ENCODE results near the gene URB1.
A peak's percentile ranks its signal among the peaks of the same experiment; 100 is the strongest.

URB1 gene, protein sequence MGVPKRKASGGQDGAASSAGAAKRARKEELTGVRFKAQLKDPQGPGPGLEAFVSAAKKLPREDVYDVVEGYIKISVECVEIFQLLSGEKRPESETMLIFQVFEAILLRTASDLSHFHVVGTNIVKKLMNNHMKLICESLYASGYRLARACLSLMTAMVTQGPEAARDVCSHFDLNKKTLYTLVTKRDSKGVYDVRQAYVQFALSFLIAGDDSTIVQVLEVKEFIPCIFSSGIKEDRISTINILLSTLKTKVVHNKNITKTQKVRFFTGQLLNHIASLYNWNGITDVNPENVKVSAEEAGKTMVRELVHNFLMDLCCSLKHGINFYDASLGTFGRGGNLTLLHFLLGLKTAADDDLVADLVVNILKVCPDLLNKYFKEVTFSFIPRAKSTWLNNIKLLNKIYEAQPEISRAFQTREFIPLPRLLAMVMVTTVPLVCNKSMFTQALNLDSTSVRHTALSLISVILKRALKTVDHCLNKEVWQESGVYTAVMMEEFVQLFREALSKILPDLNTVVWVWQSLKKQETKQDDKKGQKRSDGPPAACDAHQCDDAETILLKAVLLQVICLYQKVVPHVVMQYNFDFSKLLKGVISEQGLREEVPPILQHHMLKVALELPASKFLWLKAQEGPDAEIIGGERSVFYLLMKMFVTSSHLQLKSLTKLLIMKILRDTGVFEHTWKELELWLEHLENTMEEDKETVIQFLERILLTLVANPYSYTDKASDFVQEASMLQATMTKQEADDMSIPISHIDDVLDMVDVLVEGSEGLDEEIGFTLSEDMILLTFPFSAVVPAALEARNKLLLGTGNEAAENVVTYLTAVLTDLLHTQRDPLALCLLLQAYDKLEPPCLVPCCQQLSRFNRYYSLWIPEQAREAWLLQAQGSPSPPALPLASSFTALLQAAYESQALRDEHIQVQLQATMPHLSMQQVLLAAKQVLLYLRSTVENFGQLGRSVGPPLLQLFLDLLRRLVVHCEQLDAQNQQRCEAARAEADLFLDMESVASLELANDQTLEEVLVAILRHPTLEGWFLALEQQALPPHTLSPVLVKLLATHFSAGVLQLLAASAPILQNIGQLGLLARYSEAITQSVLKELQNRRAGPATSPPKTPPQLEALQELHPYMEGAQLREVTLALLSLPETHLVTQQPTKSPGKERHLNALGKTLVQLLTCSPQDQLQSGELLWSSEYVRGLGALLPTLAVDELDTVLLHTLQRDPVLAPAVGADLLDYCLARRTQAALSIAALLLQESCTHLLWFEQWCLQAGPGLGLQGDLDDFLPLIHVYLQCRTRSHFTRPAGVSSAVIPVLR (N-terminal part only)

DNA sequence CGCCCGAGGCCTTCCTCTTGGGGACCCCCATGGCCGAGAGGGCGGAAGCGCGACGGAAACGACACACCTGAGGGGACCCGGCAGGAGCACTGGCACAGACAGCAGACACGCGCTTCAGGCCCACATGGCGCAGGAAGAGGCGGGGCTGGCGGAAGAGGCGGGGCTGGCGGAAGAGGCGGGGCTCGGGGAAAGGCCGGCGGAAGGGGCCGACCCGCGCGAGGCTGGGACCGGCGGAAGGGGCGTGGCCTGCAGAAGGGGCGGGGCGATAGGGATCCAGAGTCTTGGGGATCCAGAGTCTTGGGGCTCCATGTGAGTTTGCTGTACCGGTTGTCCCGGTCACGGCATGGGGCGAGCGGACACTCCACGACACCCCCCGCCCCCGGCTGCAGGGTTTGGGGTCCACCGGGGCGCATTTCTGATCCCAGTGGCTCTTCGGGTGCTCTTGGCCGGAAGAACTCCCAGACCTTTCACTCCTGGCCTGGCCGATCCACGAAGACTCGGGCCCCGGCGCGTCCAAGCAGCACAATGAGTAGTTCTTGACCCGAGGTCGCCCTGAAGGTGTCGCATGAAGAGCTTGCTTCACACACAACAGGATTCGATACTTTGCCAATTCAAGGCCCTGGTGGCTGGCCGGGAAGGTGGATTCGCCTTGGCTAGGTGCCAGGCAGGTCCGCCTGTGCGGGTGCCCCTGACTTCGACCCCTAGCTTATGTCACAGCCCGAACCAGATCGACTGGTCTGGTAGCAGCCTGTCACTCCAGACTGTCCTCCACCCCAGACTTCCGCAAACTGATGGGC lies at the start of gene URB1:
TSS of gene URB1 (minus strand) at position 133 of the 797 bp plus-strand sequence. CDS start at position 31, 102 bp downstream.
- peaks cover 0 to 21% of the 10 kb centered on the region in 2 experiments; a peak in 1 of 3 replicates for H3K36me3 ChIP-seq (ENCODE audit: control insufficient read depth in 2 of 2, insufficient read depth in 1 of 2, low read length in 2 of 2)
- CTCF ChIA-PET = interaction anchor here (0.6 to 3.0 kb wide), 6 partner anchors 10 to 235 kb away, joined by 3 to 14 read pairs (median 5); no protein-coding TSS in a partner anchor
- no peaks in the 10 kb centered on the region for H3K9me3 ChIP-seq (ENCODE audit: control insufficient read depth, insufficient read depth, low read depth, low read length)
- H3K4me3 ChIP-seq (ENCODE audit: low read depth, low read length) = peak within 1 kb of the TSS; percentile 95
- POLR2A ChIA-PET = interaction anchor here (0.9 to 2.2 kb wide), 3 partner anchors 10 to 334 kb away, joined by 3 to 15 read pairs (median 5); partner anchors contain the start of gene CFAP298
- H3K27ac ChIP-seq (ENCODE audit: extremely low read depth, low read depth, low read length) = peak within 1 kb of the TSS; percentile 37; the same call in 1 of the 2 replicates
- peaks cover 8% of the 10 kb centered on the region for H3K4me1 ChIP-seq (ENCODE audit: control insufficient read depth, insufficient read depth, low read length)
- TF ChIP-seq, protein P1, sequence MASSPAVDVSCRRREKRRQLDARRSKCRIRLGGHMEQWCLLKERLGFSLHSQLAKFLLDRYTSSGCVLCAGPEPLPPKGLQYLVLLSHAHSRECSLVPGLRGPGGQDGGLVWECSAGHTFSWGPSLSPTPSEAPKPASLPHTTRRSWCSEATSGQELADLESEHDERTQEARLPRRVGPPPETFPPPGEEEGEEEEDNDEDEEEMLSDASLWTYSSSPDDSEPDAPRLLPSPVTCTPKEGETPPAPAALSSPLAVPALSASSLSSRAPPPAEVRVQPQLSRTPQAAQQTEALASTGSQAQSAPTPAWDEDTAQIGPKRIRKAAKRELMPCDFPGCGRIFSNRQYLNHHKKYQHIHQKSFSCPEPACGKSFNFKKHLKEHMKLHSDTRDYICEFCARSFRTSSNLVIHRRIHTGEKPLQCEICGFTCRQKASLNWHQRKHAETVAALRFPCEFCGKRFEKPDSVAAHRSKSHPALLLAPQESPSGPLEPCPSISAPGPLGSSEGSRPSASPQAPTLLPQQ (tag by site-specific recombination; IDR thresholded peaks at IDR 0.05) = peak; percentile 73; the same call in 1 of the 2 replicates
- TF ChIP-seq ZNF174 (tag by site-specific recombination; IDR thresholded peaks at IDR 0.05) = no peak
- TF ChIP-seq WT1 (tag by site-specific recombination; IDR thresholded peaks at IDR 0.05) = peak; percentile 15; the same call in 1 of the 2 replicates
- no peak for TF ChIP-seq KLF7 (tag by site-specific recombination; IDR thresholded peaks at IDR 0.05; ENCODE audit: borderline replicate concordance)
- TF ChIP-seq, protein P2, sequence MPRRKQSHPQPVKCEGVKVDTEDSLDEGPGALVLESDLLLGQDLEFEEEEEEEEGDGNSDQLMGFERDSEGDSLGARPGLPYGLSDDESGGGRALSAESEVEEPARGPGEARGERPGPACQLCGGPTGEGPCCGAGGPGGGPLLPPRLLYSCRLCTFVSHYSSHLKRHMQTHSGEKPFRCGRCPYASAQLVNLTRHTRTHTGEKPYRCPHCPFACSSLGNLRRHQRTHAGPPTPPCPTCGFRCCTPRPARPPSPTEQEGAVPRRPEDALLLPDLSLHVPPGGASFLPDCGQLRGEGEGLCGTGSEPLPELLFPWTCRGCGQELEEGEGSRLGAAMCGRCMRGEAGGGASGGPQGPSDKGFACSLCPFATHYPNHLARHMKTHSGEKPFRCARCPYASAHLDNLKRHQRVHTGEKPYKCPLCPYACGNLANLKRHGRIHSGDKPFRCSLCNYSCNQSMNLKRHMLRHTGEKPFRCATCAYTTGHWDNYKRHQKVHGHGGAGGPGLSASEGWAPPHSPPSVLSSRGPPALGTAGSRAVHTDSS (tag by site-specific recombination; IDR thresholded peaks at IDR 0.05) = no peak
- no peak for TF ChIP-seq ZNF175 (tag by site-specific recombination; IDR thresholded peaks at IDR 0.05)
- TF ChIP-seq ZNF670 (tag by site-specific recombination; IDR thresholded peaks at IDR 0.05; ENCODE audit: low read depth) = no peak
- TF ChIP-seq ZNF140 (tag by site-specific recombination; IDR thresholded peaks at IDR 0.05) = no peak
- no peak for TF ChIP-seq ZNF558 (tag by site-specific recombination; IDR thresholded peaks at IDR 0.05)
- no peak for TF ChIP-seq ZSCAN30 (tag by site-specific recombination; IDR thresholded peaks at IDR 0.05)
- TF ChIP-seq SP3 (tag by site-specific recombination; IDR thresholded peaks at IDR 0.05) = peak; percentile 99
- TF ChIP-seq, protein P3, sequence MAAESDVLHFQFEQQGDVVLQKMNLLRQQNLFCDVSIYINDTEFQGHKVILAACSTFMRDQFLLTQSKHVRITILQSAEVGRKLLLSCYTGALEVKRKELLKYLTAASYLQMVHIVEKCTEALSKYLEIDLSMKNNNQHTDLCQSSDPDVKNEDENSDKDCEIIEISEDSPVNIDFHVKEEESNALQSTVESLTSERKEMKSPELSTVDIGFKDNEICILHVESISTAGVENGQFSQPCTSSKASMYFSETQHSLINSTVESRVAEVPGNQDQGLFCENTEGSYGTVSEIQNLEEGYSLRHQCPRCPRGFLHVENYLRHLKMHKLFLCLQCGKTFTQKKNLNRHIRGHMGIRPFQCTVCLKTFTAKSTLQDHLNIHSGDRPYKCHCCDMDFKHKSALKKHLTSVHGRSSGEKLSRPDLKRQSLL (tag by site-specific recombination; IDR thresholded peaks at IDR 0.05) = no peak
- no peak; the same call in none of the 2 replicates for TF ChIP-seq ZNF660 (tag by site-specific recombination; IDR thresholded peaks at IDR 0.05)
- 0 out of 2 replicates have a peak, but pooled peaks have one; percentile 40 for TF ChIP-seq ZFP69B (tag by site-specific recombination; IDR thresholded peaks at IDR 0.05)
- no peak for TF ChIP-seq ZNF366 (tag by site-specific recombination; conservative IDR thresholded peaks at IDR 0.05)
- TF ChIP-seq ZNF530 (tag by site-specific recombination; IDR thresholded peaks at IDR 0.05; ENCODE audit: low read depth) = no peak
- TF ChIP-seq ZNF792 (tag by site-specific recombination; IDR thresholded peaks at IDR 0.05) = no peak
- TF ChIP-seq, protein P4, sequence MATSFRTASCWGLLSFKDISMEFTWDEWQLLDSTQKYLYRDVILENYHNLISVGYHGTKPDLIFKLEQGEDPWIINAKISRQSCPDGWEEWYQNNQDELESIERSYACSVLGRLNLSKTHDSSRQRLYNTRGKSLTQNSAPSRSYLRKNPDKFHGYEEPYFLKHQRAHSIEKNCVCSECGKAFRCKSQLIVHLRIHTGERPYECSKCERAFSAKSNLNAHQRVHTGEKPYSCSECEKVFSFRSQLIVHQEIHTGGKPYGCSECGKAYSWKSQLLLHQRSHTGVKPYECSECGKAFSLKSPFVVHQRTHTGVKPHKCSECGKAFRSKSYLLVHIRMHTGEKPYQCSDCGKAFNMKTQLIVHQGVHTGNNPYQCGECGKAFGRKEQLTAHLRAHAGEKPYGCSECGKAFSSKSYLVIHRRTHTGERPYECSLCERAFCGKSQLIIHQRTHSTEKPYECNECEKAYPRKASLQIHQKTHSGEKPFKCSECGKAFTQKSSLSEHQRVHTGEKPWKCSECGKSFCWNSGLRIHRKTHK (tag by site-specific recombination; IDR thresholded peaks at IDR 0.05) = no peak
- no peak for TF ChIP-seq HOXA7 (CRISPR knock-in tag; IDR thresholded peaks at IDR 0.05; ENCODE audit: borderline replicate concordance)
- TF ChIP-seq ZNF623 (tag by site-specific recombination; IDR thresholded peaks at IDR 0.05) = no peak
- no peak for TF ChIP-seq ZNF354C (tag by site-specific recombination; IDR thresholded peaks at IDR 0.05; ENCODE audit: borderline replicate concordance, low read depth)
- no peak for TF ChIP-seq ZNF292 (tag by site-specific recombination; IDR thresholded peaks at IDR 0.05; ENCODE audit: borderline replicate concordance, low read depth)
- TF ChIP-seq ZNF2 (tag by site-specific recombination; IDR thresholded peaks at IDR 0.05) = no peak; the same call in 1 of the 2 replicates
- TF ChIP-seq ZNF19 (tag by site-specific recombination; IDR thresholded peaks at IDR 0.05; ENCODE audit: low read depth) = no peak
- no peak for TF ChIP-seq ZNF37A (tag by site-specific recombination; IDR thresholded peaks at IDR 0.05)
- 0 out of 2 replicates have a peak, but pooled peaks have one; percentile 3 for TF ChIP-seq ZNF146 (tag by site-specific recombination; IDR thresholded peaks at IDR 0.05)
- TF ChIP-seq ZNF48 (tag by site-specific recombination; IDR thresholded peaks at IDR 0.05) = 0 out of 2 replicates have a peak, but pooled peaks have one; percentile 47
- TF ChIP-seq TCF7L2 (IDR thresholded peaks at IDR 0.05; ENCODE audit: borderline replicate concordance, low read depth, low read length) = no peak

Measured in HEK293 (cell line).